HG02678 (cell line): ENCODE data around the gene SUPT5H.
A peak's percentile ranks its signal among the peaks of the same experiment; 100 is the strongest.
"Not testable (repeated sequence)": the region's sequence is repeated elsewhere in the genome, so short reads cannot be mapped to it uniquely, and the experiment has no call there.

ENCODE experiments used
- ATAC-seq: cut with Tn5 transposase; IDR thresholded peaks from one replicate; pipeline ENCODE4 v1.9.1; 2021; ENCODE audit warnings: mild to moderate bottlenecking, moderate library complexity; ENCODE audit not compliant: unreplicated experiment

SUPT5H gene

GRCh38 chr19:39424934-39425333 lies 20.4 kb upstream of the SUPT5H start:
- no peak for ATAC-seq

- ATAC-seq: no peak
Measured at GRCh38 chr19:39425744-39426143, 19.6 kb upstream of the SUPT5H start.

- no peak for ATAC-seq
Measured at GRCh38 chr19:39426170-39426569, 19.2 kb upstream of the SUPT5H start.

- no peak for ATAC-seq
Measured at GRCh38 chr19:39427707-39428106, 17.7 kb upstream of the SUPT5H start.

GRCh38 chr19:39428283-39429112 lies 16.9 kb upstream of the SUPT5H start:
- no peak for ATAC-seq

GRCh38 chr19:39430675-39431593 lies 14.4 kb upstream of the SUPT5H start:
- ATAC-seq: no peak

GRCh38 chr19:39432677-39433025 lies 12.7 kb upstream of the SUPT5H start:
- no peak for ATAC-seq

- no peak for ATAC-seq
Measured at GRCh38 chr19:39433480-39434079, 11.8 kb upstream of the SUPT5H start.

GRCh38 chr19:39434123-39435076 lies 11.0 kb upstream of the SUPT5H start:
- ATAC-seq: no peak

- peak; percentile 90 for ATAC-seq
Measured at GRCh38 chr19:39435499-39436349, 9.7 kb upstream of the SUPT5H start, which contains the start of gene RPS16. TSS of gene RPS16 (minus strand) at chr19:39435949. CDS start at chr19:39435895, 54 bp downstream.

- no peak for ATAC-seq
Measured at GRCh38 chr19:39436350-39436716, 9.0 kb upstream of the SUPT5H start.

GRCh38 chr19:39438270-39438934 lies 7.0 kb upstream of the SUPT5H start:
- ATAC-seq: no peak

- ATAC-seq: no peak
Measured at GRCh38 chr19:39444598-39445195, 685 bp upstream of the SUPT5H start.

- no peak for ATAC-seq
Measured at GRCh38 chr19:39446365-39447084, 1.1 kb downstream of the SUPT5H start.

- no peak for ATAC-seq
Measured at GRCh38 chr19:39448271-39448670, 2.9 kb downstream of the SUPT5H start.

GRCh38 chr19:39449116-39449797 lies 3.9 kb downstream of the SUPT5H start:
- ATAC-seq: no peak

GRCh38 chr19:39451257-39451656 lies 5.9 kb downstream of the SUPT5H start:
- ATAC-seq: not testable (repeated sequence)
